CMK (cell line): ENCODE results near the gene FIBP.
A peak's percentile ranks its signal among the peaks of the same experiment; 100 is the strongest.

Experiments
- DNase-seq: peaks from one replicate; pipeline ENCODE4 v3.0.0-alpha.2; 2010; ENCODE audit warnings: low read depth

The FIBP gene

DNA sequence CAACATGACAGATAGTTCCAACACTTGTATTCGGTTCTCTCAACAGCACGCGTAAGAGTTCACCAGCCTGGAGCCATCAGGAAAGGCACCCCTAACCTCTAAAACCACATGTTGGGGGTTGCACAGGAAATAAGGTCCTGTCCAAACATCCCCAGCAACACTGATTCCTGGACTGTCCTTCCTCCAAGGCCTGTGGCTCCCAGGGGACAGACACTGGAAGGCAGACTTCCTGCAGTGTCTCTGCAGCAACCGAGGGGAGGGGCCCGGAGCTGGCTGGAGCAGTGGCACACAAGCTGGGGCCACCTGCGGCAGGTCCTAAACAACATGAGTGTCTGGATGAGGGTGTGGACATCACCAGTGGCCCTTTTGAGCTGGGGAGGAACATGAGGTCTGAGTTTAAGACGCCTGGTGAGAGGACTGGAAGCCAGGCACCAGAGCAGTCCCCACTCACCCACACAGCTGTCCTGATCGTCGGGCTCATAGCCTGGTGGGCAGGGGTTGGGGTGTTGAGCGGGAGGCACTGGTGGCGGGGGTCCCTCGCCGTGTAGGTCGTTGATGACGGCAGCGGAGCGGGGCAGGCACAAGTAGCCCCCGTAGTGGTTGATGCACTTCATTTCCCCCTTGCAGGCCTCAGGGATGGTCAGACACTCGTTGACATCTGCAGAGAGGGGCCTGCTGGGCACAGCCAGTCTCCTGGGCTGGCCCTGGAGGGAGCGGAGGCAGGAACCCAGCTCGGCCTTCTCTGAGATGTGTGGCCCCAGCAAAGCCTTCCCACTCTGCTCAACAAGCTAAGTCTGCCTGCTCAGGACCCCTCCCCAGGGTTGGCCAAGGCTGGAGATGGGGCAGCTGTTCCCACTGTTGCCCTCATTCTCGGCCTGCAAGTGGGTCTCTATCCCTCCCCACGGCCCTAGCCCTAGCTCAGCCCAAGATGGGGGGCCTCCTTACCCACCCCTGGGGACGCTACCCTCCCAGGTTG, 17.3 kb downstream of the FIBP start:
- DNase-seq, result no peak

GRCh38 chr11:65870307-65870658, 18.0 kb downstream of the FIBP start:
- DNase-seq, result no peak

GRCh38 chr11:65869643-65870306, 18.5 kb downstream of the FIBP start:
- no peak for DNase-seq

DNA sequence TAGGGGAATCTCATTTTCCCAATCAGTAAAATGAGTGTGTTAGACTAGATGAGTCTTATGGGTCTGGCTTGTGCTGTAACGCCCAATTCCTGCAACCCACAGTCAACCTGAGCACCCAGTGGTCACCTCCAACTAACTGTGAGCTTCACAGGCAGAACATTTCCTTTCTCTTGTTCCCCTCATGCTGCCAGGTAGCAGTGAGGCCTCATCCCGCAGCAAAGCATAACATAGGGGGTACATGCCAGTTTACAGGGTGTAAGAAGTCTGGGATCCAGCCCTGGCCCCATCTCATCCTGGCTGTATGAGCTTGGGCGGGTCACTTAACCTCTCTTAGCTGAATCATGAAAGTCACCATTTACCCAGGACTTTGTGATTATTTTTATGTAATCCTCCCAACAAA, 19.4 kb downstream of the FIBP start:
- DNase-seq, result no peak

GRCh38 chr11:65868076-65868667, 20.1 kb downstream of the FIBP start:
- DNase-seq, result no peak

DNA sequence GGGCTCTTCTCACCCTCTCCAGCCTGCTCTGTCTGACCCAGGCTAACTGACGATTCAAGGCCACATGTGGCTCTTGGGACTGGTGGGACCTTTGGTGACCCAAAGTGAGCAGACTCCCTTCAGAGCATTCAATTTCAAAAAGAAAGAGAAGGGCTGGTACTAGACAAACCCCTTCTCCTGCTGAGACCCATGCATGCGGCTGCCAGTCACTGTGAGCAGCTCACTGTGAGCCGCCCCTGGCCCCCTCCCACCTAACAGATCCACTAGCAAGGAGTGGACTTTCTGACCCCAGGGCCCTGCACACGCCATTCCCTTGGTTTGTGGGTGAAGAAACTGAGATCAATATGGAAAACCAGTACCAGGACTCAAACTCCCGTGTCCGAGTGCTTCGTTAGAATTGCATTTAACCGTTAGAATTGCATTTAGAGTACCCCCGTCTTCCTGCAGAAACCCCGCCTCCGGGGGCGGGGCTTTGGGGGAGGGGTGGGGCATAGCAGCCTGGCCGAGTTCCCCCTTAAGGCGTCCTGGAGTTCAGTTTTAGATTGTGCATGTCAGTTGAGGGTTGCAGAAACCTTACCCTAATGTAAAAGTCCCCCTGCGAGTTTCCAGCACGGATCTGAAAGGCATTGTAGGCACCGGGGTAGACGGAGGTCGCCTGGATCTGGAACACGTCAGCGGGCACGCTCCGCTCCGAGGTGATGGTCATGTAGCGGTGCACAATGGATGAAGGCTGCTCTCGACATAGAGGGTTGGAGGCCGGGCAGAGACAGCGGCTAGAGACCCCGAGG, 20.8 kb downstream of the FIBP start:
- no peak for DNase-seq

DNA sequence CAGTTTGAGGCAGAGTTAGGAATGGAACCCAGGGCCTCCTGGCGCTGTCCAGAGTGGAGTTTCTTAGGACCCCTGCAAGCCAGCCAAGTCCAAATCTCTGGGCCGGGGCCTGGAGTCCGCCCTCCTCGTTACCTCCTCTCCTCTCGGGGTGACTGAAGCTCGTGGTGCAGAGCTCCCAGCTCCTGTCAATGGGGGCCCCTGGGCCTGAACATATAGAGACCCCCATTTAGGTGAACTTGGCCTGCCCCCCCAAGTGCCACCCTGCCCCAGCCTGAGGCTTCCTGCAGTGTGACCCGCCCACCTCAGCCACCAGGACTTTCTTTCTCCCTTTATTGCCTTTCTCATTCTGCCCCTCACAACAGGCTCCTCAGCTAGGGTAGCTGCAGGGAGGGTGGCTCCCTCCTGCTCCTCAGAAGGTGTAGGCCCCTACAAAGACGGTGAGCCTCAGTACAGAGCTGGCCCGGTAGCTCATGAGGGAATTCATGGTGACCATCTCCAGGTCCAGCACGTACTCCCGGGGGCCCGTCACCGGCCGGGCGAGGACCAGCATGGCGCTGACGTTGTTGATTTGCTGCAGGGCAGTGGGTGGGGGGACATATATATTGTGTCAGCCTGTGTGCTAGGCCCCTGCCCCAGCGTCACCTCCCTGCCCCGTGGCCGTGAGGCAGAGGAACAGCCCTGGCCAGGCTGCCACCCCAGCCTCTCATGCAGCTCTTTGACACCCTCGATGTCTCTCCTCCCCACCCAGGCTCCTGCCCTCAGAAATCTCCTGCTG, 21.6 kb downstream of the FIBP start:
- DNase-seq, result no peak

GRCh38 chr11:65865550-65866172, 22.6 kb downstream of the FIBP start:
- no peak for DNase-seq

DNA sequence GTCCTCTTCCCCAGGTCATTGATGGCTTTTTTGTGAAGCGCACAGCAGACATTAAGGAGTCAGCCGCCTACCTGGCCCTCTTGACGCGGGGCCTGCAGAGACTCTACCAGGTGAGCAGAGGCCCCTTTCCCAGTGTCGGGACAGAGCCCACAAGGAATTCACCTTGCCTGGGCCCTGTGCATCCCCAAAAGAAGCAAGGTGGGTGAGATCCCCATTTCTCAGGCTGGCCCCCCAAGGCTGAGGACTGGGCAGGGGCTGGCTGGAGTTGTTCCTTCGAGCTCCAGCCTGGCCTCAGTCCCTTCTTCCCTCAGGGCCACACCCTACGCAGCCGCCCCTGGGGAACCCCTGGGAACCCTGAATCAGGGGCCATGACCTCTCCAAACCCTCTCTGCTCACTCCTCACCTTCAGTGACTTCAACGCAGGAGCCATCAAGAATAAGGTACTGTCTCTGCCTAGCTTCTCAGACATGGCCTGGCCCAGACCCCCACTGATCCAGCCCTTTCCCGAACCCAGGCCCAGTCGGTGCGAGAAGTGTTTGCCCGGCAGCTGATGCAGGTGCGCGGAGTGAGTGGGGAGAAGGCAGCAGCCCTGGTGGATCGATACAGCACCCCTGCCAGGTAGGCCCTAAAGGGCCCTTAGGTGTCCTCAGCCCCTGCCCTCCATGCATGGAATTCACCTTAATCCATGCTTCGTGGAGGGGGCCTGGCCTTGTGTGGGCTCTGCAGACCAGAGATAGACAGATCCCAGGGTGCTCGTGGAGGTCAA, 23.4 kb downstream of the FIBP start:
- DNase-seq, result no peak

- no peak for DNase-seq
Measured at GRCh38 chr11:65863889-65864705, 24.2 kb downstream of the FIBP start.

DNA sequence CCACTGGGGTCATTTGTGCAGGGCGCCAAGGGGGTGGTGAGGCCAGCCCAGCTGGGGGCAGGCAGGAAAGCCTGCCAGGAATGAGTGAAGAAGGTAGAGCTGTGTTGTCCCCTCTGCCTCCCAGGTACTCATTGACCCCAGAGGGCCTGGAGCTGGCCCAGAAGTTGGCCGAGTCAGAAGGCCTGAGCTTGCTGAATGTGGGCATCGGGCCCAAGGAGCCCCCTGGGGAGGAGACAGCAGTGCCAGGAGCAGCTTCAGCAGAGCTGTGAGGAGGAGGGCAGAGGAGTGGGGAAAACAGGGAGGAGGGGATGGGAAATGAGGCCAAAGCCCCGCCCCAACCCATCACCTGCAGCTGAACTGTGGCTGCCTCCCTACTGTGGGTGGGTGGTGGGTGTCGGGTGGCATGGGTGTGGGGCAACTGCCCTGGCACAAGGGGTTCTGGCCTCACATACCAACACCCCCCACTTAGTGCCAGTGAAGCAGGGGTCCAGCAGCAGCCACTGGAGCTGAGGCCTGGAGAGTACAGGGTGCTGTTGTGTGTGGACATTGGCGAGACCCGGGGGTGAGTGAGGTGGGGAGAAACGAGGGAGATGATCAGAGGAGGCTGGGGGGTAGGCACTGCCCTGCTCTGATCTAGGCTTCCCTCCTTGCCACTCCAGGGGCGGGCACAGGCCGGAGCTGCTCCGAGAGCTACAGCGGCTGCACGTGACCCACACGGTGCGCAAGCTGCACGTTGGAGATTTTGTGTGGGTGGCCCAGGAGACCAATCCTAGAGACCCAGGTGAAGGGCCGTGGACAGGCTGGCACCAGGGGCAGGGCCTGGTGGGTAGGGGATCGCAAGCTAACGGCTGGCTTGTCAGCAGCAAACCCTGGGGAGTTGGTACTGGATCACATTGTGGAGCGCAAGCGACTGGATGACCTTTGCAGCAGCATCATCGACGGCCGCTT, 25.1 kb downstream of the FIBP start:
- DNase-seq, result no peak

DNA sequence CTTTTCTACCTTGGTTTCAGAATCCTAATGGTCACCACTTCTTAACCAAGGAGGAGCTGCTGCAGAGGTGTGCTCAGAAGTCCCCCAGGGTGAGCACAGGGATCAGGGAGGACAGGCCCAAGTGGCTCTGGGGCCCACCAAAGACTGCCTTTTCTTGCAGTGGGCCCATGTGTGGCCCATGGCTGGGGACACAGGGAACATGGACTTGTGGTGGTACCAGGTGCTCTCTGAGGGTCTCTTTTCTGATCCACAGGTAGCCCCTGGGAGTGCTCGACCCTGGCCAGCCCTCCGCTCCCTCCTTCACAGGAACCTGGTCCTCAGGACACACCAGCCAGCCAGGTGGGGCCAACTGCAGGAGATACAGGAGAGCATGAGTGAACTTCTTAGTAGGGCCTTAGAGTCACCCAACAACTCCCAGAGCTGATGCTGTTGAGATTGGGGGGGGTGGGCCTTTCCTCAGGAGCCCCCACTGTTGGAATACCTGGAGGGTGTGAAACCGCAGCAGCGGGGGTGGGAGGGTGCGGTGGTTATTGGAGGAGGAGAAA, 26.0 kb downstream of the FIBP start:
- no peak for DNase-seq

DNA sequence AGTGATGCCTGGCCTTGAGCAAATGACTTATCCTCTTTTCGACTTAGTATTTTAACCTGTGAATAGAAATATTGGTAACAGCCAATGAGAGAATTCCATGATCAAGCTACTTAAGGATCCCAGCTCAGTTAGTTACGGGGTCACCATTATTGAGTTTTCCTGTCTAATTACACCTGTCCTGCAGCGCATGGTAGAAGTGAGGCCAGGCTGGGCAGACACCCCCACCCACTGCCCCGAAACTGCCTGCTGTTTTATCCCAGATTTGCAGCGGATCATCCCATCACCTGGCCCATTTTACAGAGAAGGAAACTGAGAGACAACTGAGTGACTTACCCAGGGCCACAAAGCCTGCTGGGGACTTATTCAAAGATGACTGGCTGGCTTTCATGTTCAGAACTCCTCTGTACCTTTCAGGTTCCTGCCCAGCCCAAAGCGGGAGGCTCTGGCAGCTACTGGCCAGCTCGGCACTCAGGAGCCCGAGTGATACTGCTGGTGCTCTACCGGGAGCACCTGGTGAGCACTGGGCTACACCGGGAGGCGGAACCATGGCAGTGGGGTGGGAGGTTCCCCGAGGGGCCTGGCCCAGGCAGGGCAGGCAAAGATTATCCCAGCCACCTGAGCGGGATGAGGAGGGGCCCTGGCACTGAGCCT, 26.6 kb downstream of the FIBP start:
- no peak for DNase-seq

GRCh38 chr11:65861165-65861505, 27.1 kb downstream of the FIBP start:
- no peak for DNase-seq

DNA sequence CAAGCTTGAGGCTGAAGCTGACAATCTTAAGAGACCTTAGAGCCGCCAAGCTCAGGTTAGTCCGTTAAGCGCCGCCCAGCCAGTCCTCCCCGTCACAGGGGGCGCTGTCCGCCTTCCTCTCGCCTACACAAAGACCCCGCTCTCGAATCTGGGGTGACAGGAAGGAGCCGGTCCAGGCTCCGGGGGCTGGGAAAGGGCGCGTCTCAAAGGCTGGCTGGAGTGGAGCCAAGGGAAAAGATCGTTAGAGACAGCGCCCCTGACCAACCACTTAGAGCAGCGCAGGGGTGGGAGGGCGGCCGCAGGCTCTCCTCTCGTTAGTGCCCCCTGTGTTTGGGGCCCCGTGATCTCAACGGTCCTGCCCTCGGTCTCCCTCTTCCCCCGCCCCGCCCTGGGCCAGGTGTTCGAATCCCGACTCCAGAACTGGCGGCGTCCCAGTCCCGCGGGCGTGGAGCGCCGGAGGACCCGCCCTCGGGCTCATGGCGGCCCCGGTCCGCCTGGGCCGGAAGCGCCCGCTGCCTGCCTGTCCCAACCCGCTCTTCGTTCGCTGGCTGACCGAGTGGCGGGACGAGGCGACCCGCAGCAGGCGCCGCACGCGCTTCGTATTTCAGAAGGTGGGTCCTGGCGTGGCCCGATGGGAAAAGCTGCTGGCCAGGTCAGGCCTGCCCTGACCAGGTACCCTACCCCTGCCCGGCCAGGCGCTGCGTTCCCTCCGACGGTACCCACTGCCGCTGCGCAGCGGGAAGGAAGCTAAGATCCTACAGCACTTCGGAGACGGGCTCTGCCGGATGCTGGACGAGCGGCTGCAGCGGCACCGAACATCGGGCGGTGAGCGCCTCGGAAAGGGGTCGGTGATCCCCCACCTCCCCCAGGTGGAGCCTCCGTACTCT, 27.8 kb downstream of the FIBP start, which contains the start of gene MUS81:
Gene MUS81, plus strand, starts transcription at position 156 of the 887 bp plus-strand sequence. Its CDS starts 321 bp downstream, at position 477.
- peak; percentile 99 for DNase-seq

DNA sequence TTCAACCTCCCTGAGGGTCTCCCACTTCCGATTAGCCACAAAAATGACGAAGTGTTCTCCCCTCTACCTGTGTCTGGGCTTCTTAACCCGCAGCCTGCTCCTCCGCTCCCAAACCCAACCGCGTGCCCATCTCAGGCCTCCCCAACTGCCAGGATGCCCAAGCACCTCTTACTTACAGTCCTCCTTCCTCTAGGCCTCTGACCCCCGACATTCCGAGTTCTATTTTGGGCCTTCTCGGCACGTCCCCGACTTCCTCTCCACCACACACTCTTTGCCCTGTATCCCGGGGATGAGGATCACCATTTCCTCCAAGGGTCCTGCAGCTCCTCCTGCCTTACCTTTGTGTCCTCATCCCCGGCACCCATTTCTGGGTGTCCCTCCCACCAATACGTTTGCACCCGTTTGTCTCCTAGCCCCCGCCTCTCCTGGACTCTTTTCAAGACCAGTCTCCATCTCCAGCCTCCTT, 28.4 kb downstream of the FIBP start:
- DNase-seq, result no peak
